Activated T-helper 2 cell treated with anti-CD3 and anti-CD28 coated beads, Interferon-gamma antibody, Interleukin-2, Interleukin-4, amounts not matched to agents 10 μg/mL and 5 μg/mL and 100 μg/mL, durations not matched to agents 14 hours and 24 hours and 36 hours (primary cell): ENCODE results near the gene DCN. TPM values are rescaled to one million over a fixed set of nuclear protein-coding genes. Genes with fewer than 3 reads are reported as not detected.

Source experiments
- DNase-seq: peaks from one replicate; pipeline ENCODE4 v3.0.0; 2021; ENCODE audit warnings: low spot score
- H3K27ac Mint-ChIP-seq: one replicate; pipeline ENCODE4 v1.8.0; 2021; ENCODE audit warnings: mixed read lengths
- H3K27me3 Mint-ChIP-seq: one replicate; pipeline ENCODE4 v1.8.0; 2021; ENCODE audit warnings: low read depth, mixed read lengths
- H3K36me3 Mint-ChIP-seq: one replicate; pipeline ENCODE4 v1.8.0; 2021; ENCODE audit warnings: low read depth, mixed read lengths
- H3K4me1 Mint-ChIP-seq: one replicate; pipeline ENCODE4 v1.8.0; 2021; ENCODE audit warnings: low read depth, mixed read lengths
- H3K4me3 Mint-ChIP-seq: one replicate; pipeline ENCODE4 v1.8.0; 2021; ENCODE audit warnings: low read depth, mild to moderate bottlenecking, moderate library complexity, mixed read lengths
- H3K9me3 Mint-ChIP-seq: one replicate; pipeline ENCODE4 v1.8.0; 2021; ENCODE audit warnings: mixed read lengths
- intact Hi-C: fragments of 100-400 bp; cut with micrococcal nuclease; formaldehyde crosslinking; loops from one replicate; pipeline ENCODE4 v1.15.1; 2023
- total RNA-seq: library from RNA; stranded (reverse); gene quantifications from 2 replicates; pipeline ENCODE4 v1.2.3, GENCODE V29; 2022

The DCN gene
- total RNA-seq, 1 donor from 2014 or later: not detected

DNA sequence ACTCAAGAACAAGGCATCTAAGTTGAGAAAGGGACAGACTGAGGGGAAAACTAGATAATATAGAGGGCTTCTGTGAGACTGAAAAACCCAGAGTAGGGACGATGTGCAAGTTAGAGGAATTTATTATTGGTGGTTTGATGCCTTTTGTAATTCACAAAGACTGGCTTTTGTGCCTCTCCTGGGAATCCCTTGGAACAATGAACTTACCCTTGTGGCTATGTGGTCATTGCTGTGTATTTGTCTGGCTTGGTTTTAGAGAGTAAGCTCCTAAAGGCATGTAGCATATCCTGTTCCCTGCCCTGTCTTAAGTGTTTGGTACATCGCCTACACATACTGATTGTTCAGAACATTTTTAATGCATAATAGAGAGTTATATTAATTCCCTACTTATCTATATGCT is 26.6 kb downstream of the DCN start:
- DNase-seq: no peak
- H3K9me3 Mint-ChIP-seq: no peaks in the 10 kb centered on the region
- no peaks in the 10 kb centered on the region for H3K27me3 Mint-ChIP-seq
- no peaks in the 10 kb centered on the region for H3K36me3 Mint-ChIP-seq
- intact Hi-C loops: no loop called here
- no peaks in the 10 kb centered on the region for H3K4me1 Mint-ChIP-seq
- no peak overlapping the region for H3K27ac Mint-ChIP-seq
- H3K4me3 Mint-ChIP-seq: no peak overlapping the region

DNA sequence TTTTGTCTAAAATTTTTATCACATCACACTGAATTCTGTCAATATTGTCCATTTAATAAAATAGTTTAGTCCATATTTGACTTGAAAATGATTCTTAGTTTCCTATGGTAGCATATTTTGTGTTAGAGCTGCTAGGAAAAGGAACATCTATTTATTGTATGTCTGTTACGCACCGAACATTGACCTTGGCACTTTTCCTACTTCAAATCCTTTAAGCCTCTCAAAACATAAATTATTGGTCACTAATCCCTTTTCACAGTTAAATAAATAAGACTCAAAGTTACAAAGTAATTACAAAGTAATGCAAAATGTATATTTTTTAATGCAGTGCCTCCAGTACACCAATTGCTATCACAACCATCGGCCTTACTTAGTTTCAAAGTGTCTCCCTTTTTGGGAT is 28.5 kb downstream of the DCN start:
- no peak for DNase-seq
- H3K4me1 Mint-ChIP-seq: no peaks in the 10 kb centered on the region

DNA sequence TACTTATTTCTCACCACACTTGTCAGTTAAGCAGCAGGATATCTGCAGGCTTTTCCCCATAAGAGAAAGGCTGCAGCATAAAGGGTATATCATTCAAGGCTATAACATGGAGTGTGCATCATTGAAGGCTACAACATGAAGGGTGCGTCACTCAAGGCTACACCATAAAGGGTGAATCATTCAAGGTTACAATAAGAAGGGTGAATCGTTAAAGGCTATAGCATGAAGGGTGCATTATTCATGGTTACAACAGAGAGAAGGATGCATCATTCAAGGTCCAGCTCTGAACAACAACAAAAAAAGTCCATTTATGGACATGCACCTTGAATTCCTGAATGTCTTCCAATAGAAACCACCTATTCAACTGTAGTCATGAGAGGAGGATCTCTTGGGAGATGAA is 38.6 kb downstream of the DCN start:
- intact Hi-C loops: no loop called here
- no peaks in the 10 kb centered on the region for H3K36me3 Mint-ChIP-seq
- H3K4me3 Mint-ChIP-seq: no peak overlapping the region
- DNase-seq: no peak
- no peak overlapping the region for H3K27ac Mint-ChIP-seq
- no peaks in the 10 kb centered on the region for H3K27me3 Mint-ChIP-seq
- no peaks in the 10 kb centered on the region for H3K9me3 Mint-ChIP-seq
- H3K4me1 Mint-ChIP-seq: no peaks in the 10 kb centered on the region

More for the DNA sequence above, 28.5 kb downstream of the DCN start:
- H3K9me3 Mint-ChIP-seq: no peaks in the 10 kb centered on the region
- H3K27ac Mint-ChIP-seq: no peak overlapping the region
- no peaks in the 10 kb centered on the region for H3K36me3 Mint-ChIP-seq
- H3K27me3 Mint-ChIP-seq: no peaks in the 10 kb centered on the region
- intact Hi-C loops: no loop called here
- no peak overlapping the region for H3K4me3 Mint-ChIP-seq

DNA sequence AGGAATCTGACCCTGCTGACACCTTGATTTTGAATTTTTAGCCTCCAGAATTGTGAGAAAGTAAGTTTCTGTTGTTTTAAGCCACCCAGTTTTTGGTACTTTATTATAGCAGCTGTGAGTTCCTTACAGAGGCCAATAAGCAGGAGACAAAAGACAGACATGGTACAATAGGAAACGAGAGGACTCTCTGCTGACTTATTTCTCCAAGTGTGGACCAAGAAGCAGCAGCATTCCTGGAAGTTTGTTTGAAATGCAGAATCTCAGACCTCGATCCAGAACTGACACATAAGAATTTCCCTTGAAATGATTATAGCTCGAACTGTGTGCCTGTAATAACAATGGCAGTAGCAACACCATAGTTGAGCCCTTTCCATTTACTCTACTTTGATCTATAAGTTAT is 39.4 kb downstream of the DCN start:
- Mint-ChIP-seq H3K4me3 (no peak overlapping the region), H3K27ac (no peak overlapping the region), H3K4me1 (no peaks in the 10 kb centered on the region), H3K27me3 (no peaks in the 10 kb centered on the region), H3K36me3 (no peaks in the 10 kb centered on the region), H3K9me3 (no peaks in the 10 kb centered on the region)
- no peak for DNase-seq
- intact Hi-C loops: no loop called here

DNA sequence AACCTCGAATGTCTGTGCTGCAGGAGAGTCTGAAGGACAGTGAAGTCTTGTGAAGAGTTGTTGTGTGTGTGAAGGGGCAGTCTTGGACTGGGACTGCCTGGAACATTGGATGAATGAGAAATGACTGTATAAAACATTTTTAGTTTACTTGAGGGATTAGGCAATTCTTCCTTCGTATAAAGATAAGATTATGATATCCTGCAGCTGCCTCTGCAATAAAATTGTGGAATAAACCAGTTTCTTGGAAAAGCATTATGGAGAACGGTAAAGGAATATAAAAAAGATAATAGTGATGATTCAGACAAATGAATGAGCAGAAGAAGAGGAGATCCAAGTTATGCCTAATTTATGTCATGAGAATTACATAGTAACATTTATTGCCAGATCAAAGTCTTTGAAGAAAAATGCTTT is 40.4 kb downstream of the DCN start:
- Mint-ChIP-seq H3K4me3 (no peak overlapping the region), H3K27ac (no peak overlapping the region), H3K9me3 (no peaks in the 10 kb centered on the region), H3K27me3 (no peaks in the 10 kb centered on the region), H3K4me1 (no peaks in the 10 kb centered on the region), H3K36me3 (no peaks in the 10 kb centered on the region)
- intact Hi-C loops: no loop called here
- no peak for DNase-seq

DNA sequence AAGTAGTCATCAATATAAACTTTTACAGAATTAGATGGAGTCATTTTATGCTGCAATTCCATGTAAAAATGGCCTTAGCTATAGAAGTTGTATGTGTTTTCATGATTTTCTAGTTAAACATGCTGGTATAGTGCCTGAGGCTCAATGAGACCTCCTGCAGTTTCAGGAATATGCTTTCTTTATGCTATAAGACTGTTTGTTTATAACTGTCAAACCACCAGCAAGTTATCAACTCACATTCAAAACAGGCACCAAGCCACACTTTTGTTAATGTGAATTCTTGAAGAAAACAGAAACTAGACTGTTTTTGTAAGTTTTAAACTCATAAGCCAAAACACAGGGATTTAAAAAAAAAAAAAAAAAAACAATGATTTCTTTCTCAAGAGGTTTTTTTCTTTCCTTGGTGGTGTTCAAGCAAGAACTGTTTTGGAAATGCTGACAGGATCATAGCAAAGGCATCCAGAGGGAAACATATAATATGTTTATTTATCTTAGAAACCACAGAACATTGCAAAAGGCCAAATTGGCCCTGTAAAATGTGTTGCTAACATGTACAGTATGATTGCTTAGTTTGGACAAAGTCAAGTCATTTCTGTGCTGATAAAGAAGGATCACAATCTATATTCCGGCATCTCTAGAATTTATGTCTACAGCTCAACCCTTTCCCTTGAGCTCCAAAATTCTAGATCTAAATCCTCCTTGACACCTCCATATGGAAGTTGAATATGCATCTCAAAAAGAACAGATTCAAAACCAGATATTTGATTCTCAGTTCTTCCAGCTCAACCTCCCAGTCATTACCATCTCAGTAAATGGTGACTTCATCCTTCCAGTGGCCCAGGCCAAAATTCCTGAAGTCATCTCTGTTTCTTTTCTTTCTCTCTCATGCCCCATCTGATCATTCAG is 42.3 kb downstream of the DCN start:
- no peaks in the 10 kb centered on the region for H3K36me3 Mint-ChIP-seq
- H3K4me3 Mint-ChIP-seq: no peak overlapping the region
- H3K9me3 Mint-ChIP-seq: no peaks in the 10 kb centered on the region
- intact Hi-C loops: no loop called here
- DNase-seq: no peak
- H3K27ac Mint-ChIP-seq: no peak overlapping the region
- no peaks in the 10 kb centered on the region for H3K27me3 Mint-ChIP-seq
- no peaks in the 10 kb centered on the region for H3K4me1 Mint-ChIP-seq

DNA sequence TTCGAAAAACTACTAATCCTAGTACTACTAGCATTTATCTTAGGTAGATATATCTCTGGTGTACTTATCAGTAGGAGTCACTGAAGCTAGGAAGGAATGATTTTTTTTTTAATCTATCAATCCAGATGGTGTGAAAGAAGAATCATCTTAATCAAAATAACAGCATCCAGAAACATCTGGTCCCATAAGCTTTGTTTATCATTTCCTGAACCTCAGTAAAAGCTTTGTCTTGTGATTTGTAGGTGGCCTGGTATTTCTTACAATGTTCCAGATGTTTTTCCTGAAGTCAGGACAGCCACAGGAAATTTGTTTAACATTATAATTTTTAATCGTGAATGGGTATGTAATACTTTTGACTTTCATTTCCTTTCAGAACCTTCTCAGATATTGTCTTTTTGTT is 43.3 kb downstream of the DCN start:
- Mint-ChIP-seq H3K27me3 (no peaks in the 10 kb centered on the region), H3K4me1 (no peaks in the 10 kb centered on the region), H3K9me3 (no peaks in the 10 kb centered on the region), H3K36me3 (no peaks in the 10 kb centered on the region), H3K4me3 (no peak overlapping the region), H3K27ac (no peak overlapping the region)
- intact Hi-C loops: no loop called here
- no peak for DNase-seq

DNA sequence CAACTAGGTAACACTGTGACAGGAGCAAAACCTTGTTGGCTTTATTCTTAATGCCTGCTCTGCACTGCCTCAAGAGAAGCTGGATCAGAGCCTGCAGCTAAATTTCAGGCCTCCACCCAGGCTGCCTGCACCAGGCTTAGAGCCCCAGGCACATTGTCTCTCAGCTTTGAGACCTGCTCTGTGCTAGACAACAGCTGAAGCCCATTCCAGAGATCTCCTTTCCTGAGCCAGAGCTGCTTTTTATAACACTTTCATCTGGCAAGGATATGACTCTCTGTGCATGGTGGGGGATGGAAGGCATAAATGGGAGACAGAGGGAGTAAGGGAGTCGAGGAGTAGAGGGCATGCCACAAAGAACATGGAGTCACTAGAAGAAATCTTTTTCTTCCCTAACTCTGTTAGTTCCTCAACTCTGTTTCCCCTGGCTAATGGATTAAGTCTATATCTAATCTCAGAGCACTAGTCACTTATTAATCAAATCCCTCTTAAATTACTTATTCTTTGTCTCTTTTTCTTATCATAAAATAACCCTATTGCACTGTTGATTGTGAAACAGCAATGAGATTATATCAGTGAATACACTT is 44.2 kb downstream of the DCN start:
- no peak overlapping the region for H3K4me3 Mint-ChIP-seq
- H3K4me1 Mint-ChIP-seq: no peaks in the 10 kb centered on the region
- no peaks in the 10 kb centered on the region for H3K36me3 Mint-ChIP-seq
- intact Hi-C loops: no loop called here
- H3K27me3 Mint-ChIP-seq: no peaks in the 10 kb centered on the region
- no peak overlapping the region for H3K27ac Mint-ChIP-seq
- no peaks in the 10 kb centered on the region for H3K9me3 Mint-ChIP-seq
- no peak for DNase-seq

DNA sequence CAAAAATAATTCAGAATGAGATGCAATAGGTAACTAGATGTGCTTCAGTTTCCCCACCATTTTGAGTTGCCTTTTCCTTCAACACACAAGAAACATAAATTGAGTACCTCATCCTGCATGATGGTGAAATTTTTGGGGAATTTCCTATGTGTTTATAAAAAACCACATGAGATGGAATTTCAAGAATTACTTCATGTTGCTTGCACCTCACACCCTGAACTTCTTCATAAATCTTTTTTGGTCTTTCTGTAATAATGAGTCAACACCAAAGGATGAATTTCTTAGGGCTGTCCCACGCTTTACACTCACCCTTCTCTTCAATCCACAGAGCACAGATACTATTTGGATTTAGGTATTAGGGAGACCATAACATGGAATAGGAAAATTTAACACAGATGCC is 48.7 kb downstream of the DCN start:
- no peaks in the 10 kb centered on the region for H3K9me3 Mint-ChIP-seq
- H3K27ac Mint-ChIP-seq: no peak overlapping the region

DNA sequence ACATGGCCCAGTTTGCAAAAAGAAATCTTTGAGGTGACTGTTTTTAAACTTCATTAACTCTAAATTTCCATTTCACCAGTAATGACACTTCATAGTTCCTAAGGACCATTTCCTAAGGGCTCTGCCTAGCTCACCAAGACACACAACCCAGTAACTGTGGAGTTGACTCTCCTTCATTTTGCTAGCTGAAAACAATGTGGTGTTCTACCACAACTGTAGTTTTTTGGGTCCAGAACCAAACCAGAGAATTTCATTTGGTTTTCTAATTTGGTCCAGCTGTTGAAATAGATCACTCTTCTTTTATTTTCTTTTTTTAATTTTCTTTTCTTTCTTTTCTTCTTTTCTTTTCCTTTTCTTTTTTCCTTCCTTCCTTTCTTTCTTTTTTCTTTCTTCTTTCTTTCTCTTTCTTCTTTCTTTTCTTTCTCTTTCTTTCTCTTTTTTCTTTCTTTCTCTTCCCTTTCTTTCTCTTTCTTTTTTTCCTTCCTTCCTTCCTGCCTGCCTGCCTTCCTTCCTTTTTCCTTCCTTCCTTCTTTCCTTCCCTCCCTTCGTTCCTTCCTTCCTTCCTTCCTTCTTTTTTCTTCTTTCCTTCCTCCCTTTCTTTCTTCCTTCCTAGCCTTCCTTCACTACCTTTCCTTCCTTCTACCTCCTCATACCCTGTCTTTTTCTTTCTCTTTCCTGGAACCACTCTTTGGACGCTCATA is 52.8 kb downstream of the DCN start:
- intact Hi-C loops: no loop called here
- Mint-ChIP-seq H3K9me3 (no peaks in the 10 kb centered on the region), H3K27ac (no peak overlapping the region), H3K27me3 (no peaks in the 10 kb centered on the region), H3K4me1 (no peaks in the 10 kb centered on the region), H3K4me3 (no peak overlapping the region), H3K36me3 (no peaks in the 10 kb centered on the region)
- DNase-seq: no peak

More for the DNA sequence above, 48.7 kb downstream of the DCN start:
- no peak for DNase-seq
- no peak overlapping the region for H3K4me3 Mint-ChIP-seq
- no peaks in the 10 kb centered on the region for H3K4me1 Mint-ChIP-seq
- intact Hi-C loops: no loop called here
- H3K27me3 Mint-ChIP-seq: no peaks in the 10 kb centered on the region
- no peaks in the 10 kb centered on the region for H3K36me3 Mint-ChIP-seq

DNA sequence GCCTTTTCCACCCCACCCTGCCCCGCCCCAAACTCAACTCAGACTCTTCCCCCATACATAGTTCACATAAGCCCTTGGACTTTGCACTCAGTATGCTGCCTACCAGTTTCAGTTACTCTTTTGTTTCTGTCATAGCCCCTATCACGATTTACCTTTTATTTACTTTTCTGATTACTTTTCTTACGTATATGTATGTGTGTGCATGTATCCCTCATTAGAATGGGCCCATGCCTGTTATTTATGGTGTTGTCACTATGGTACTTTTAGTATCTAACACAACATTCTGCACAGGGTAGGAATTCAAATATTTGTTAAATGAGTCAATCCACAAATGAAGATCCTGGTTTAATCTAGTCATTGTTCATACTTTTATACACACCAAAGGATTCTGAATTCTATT is 54.9 kb downstream of the DCN start:
- DNase-seq: no peak
- Mint-ChIP-seq H3K36me3 (no peaks in the 10 kb centered on the region), H3K27ac (no peak overlapping the region), H3K9me3 (no peaks in the 10 kb centered on the region), H3K27me3 (no peaks in the 10 kb centered on the region), H3K4me1 (no peaks in the 10 kb centered on the region), H3K4me3 (no peak overlapping the region)
- intact Hi-C loops: no loop called here

DNA sequence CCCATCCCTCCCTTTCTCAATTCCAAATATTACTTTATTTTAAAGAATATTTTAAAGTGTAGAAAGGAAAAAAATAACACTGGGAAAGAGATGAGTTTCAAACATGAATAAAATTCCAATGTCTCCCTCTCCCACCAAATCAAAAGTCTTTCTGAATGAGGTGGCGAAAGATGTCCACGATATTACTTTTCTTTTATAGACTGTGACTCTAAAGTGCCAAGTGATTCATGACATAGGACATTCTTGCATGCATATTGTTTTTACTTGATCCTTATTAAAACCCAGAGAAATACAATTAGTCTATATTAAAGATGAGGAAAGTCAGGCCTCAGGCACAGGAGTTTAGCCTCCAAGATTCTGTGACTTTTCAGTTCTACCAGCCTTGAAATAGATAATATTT is 55.3 kb downstream of the DCN start:
- no peaks in the 10 kb centered on the region for H3K36me3 Mint-ChIP-seq
- no peaks in the 10 kb centered on the region for H3K4me1 Mint-ChIP-seq
- no peaks in the 10 kb centered on the region for H3K27me3 Mint-ChIP-seq
- no peaks in the 10 kb centered on the region for H3K9me3 Mint-ChIP-seq
- intact Hi-C loops: no loop called here
- H3K4me3 Mint-ChIP-seq: no peak overlapping the region
- H3K27ac Mint-ChIP-seq: no peak overlapping the region
- no peak for DNase-seq

DNA sequence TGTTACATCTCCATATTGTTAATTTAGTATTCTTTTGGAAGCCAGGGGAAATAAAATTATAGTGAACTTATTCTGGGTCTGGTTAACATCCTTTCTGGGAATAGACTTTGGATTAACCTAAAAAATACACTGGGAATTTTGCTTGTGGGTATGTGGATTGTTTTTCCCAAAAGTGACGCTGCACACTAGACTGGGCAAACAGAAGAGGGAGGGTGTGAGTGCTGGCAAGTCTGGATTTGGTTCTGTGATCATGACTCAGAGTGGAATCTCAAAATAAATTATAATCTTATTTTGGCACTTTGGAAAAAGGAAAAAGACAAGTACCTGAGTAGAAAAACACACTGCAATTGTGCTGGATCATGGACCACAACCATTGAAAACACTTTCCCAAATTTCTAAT is 56.1 kb downstream of the DCN start:
- Mint-ChIP-seq H3K4me3 (no peak overlapping the region), H3K9me3 (no peaks in the 10 kb centered on the region), H3K27me3 (no peaks in the 10 kb centered on the region), H3K27ac (no peak overlapping the region), H3K36me3 (no peaks in the 10 kb centered on the region), H3K4me1 (no peaks in the 10 kb centered on the region)
- intact Hi-C loops: no loop called here
- no peak for DNase-seq
